CD14-positive monocyte (primary cell): Measurements from ENCODE around the gene CRMP1. TPM values are rescaled to one million over a fixed set of nuclear protein-coding genes. Genes with fewer than 3 reads are reported as not detected.

Experiments
- DNase-seq, 3 donors: peaks; one replicate each; pipeline ENCODE4 v3.0.0-alpha.2; 2011 to 2022
- H2AFZ ChIP-seq: 2 replicates; pipeline ENCODE4 v1.6.0; 2012; ENCODE audit warnings: mild to moderate bottlenecking, low read depth, low read length, inconsistent platforms; ENCODE audit not compliant: insufficient read depth, poor library complexity, severe bottlenecking
- H3K27ac ChIP-seq, 2 donors: 1 replicate in 1 of 2; 2 replicates in 1 of 2; pipeline ENCODE4 v1.5.1; 2012 to 2013; ENCODE audit warnings: low read length in 2 of 2, control low read depth in 1 of 2, inconsistent platforms in 1 of 2, low read depth in 1 of 2, mild to moderate bottlenecking in 1 of 2
- H3K27me3 ChIP-seq, 2 donors: one replicate each; pipeline versions ENCODE4 v1.6.0 to v1.6.1; 2011 to 2013; ENCODE audit warnings: low read length in 2 of 2; ENCODE audit not compliant: control insufficient read depth in 2 of 2, insufficient read depth in 2 of 2
- H3K36me3 ChIP-seq, 2 donors: replicated peaks in 1 of 2; 1 replicate in 1 of 2; 2 replicates in 1 of 2; pipeline versions ENCODE4 v1.5.1 to v1.6.1; 2012 to 2013; ENCODE audit warnings: low read length in 2 of 2, control low read depth in 1 of 2, inconsistent platforms in 1 of 2, mild to moderate bottlenecking in 1 of 2; ENCODE audit not compliant: insufficient read depth in 2 of 2, control insufficient read depth in 1 of 2
- H3K4me1 ChIP-seq, 2 donors: 1 replicate in 1 of 2; 2 replicates in 1 of 2; pipeline versions ENCODE4 v1.5.1 to v1.6.1; 2012 to 2013; ENCODE audit warnings: low read length in 2 of 2, control low read depth in 1 of 2, inconsistent platforms in 1 of 2, mild to moderate bottlenecking in 1 of 2, moderate library complexity in 1 of 2; ENCODE audit not compliant: insufficient read depth in 2 of 2, control insufficient read depth in 1 of 2
- H3K4me2 ChIP-seq: replicated peaks from 2 replicates; pipeline ENCODE3; 2012; ENCODE audit warnings: low read length, moderate library complexity, mild to moderate bottlenecking; ENCODE audit not compliant: poor library complexity, severe bottlenecking; ENCODE audit errors: extremely low read depth
- H3K4me3 ChIP-seq, 3 experiments: fragments of 200-600 bp in 1 of 3; sonication (generic) in 1 of 3; replicated peaks in 1 of 3; 1 replicate in 2 of 3; 2 replicates in 1 of 3; pipeline ENCODE4 v1.5.1; 2011 to 2013; ENCODE audit warnings: low read length in 3 of 3, mild to moderate bottlenecking in 3 of 3, control low read depth in 2 of 3, low read depth in 2 of 3, inconsistent platforms in 1 of 3, moderate library complexity in 1 of 3
- H3K79me2 ChIP-seq: 2 replicates; pipeline ENCODE4 v1.6.0; 2012; ENCODE audit warnings: mild to moderate bottlenecking, control low read depth, inconsistent platforms, low read length, moderate library complexity; ENCODE audit not compliant: insufficient read depth
- H3K9ac ChIP-seq: 2 replicates; pipeline ENCODE4 v1.6.0; 2017; ENCODE audit warnings: low read length, mild to moderate bottlenecking; ENCODE audit not compliant: insufficient read depth, poor library complexity, severe bottlenecking
- H3K9me3 ChIP-seq, 2 donors: replicated peaks in 1 of 2; 1 replicate in 1 of 2; 2 replicates in 1 of 2; pipeline versions ENCODE4 v1.5.1 to v1.6.1; 2012 to 2013; ENCODE audit warnings: low read length in 2 of 2, control low read depth in 1 of 2; ENCODE audit not compliant: control insufficient read depth in 1 of 2, insufficient read depth in 1 of 2
- H4K20me1 ChIP-seq: 2 replicates; pipeline ENCODE4 v1.6.0; 2012; ENCODE audit warnings: mild to moderate bottlenecking, low read length, control low read depth, moderate library complexity; ENCODE audit not compliant: insufficient read depth
- H3K27ac Mint-ChIP-seq, 7 donors: one replicate each; pipeline ENCODE4 v1.8.0; 2020; ENCODE audit warnings: mild to moderate bottlenecking in 7 of 7, mixed read lengths in 7 of 7, moderate library complexity in 6 of 7, inconsistent platforms in 2 of 7
- H3K27me3 Mint-ChIP-seq, 3 donors: one replicate each; pipeline ENCODE4 v1.8.0; 2021 to 2022; ENCODE audit warnings: low read depth in 3 of 3, mild to moderate bottlenecking in 3 of 3, mixed read lengths in 3 of 3, moderate library complexity in 3 of 3, inconsistent platforms in 1 of 3
- H3K36me3 Mint-ChIP-seq, 2 donors: one replicate each; pipeline ENCODE4 v1.8.0; 2020; ENCODE audit warnings: mixed read lengths in 2 of 2, inconsistent platforms in 1 of 2, mild to moderate bottlenecking in 1 of 2
- H3K4me1 Mint-ChIP-seq: one replicate; pipeline ENCODE4 v1.8.0; 2020; ENCODE audit warnings: mild to moderate bottlenecking, mixed read lengths
- H3K4me3 Mint-ChIP-seq, 2 donors: one replicate each; pipeline ENCODE4 v1.8.0; 2020; ENCODE audit warnings: mild to moderate bottlenecking in 2 of 2, mixed read lengths in 2 of 2, moderate library complexity in 1 of 2
- H3K9me3 Mint-ChIP-seq, 7 donors: one replicate each; pipeline ENCODE4 v1.8.0; 2020 to 2022; ENCODE audit warnings: mixed read lengths in 7 of 7, mild to moderate bottlenecking in 6 of 7, moderate library complexity in 6 of 7, inconsistent platforms in 2 of 7
- WGBS: methylation state at CpG from one replicate; pipeline ENCODE4 v1.1.5; 2013; ENCODE audit warnings: missing lambda C conversion rate; ENCODE audit not compliant: insufficient coverage; 5-methylcytosine and 5-hydroxymethylcytosine counted together
- intact Hi-C, 2 donors: fragments of 100-400 bp; cut with micrococcal nuclease; formaldehyde crosslinking; loops; one replicate each; pipeline versions ENCODE4 v1.15.0 to v1.15.1; 2023
- polyA plus RNA-seq, 3 donors: library from polyadenylated mRNA; depleted of rRNA in 1 of 3; unstranded in 2 of 3; stranded (reverse) in 1 of 3; fragments of 300-500 nt in 2 of 3; fragments of >200 nt in 1 of 3; fragmentation: Illumina TruSeq in 2 of 3; gene quantifications; 1 replicate in 2 of 3; 2 replicates in 1 of 3; pipeline ENCODE4 v1.2.3, GENCODE V29; 2012 to 2021
- TF ChIP-seq, protein P1 (sequence below): fragments of 200-600 bp; IDR thresholded peaks from one replicate; pipeline ENCODE4 v1.8.0; 2022; ENCODE audit warnings: antibody characterized with exemption, mild to moderate bottlenecking

CRMP1 gene
- polyA plus RNA-seq, 3 donors, result not detected

DNA sequence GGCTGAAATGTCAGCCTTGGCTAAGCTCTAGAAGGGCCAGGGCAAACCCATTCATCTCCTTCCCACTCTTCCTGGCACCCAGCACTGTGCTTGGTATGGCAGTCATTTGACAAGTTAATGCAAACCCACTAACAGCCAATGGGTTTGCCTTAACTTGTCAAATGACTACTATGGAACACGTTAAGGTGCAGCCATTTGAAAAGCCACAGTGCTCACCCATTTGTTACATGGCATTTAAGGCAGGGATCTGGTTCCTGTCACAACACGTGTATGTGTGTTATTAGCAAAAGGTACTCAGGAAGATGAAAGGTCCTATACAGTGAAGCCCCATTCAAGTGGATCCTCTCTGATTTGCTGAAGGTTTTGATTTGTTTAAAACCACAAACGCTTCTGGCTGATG, 7.2 kb downstream of the CRMP1 start:
- H3K4me2 ChIP-seq, result no peak overlapping the region
- Mint-ChIP-seq H3K27ac (no peak overlapping the region), H3K9me3 (peaks cover 0 to 7% (median 4%) of the 10 kb centered on the region in 7 donors), H3K27me3 (peaks cover 37 to 60% (median 47%) of the 10 kb centered on the region in 3 donors), H3K4me3 (peak overlapping the region in 1 of 2 donors; percentile 36), H3K4me1 (no peaks in the 10 kb centered on the region), H3K36me3 (no peaks in the 10 kb centered on the region)
- no peak overlapping the region for H3K27ac ChIP-seq
- no peak overlapping the region for H3K9ac ChIP-seq
- peaks cover 23 to 43% of the 10 kb centered on the region in 2 donors for H3K27me3 ChIP-seq
- peaks cover 0 to 8% of the 10 kb centered on the region in 2 donors for H3K9me3 ChIP-seq
- 68% methylated on average over 2 of the region's 3 CpGs for WGBS
- no peaks in the 10 kb centered on the region for H3K36me3 ChIP-seq
- H3K79me2 ChIP-seq, result no peaks in the 10 kb centered on the region
- intact Hi-C loops, result no loop called here
- H2AFZ ChIP-seq, result no peak overlapping the region
- TF ChIP-seq, protein P1, sequence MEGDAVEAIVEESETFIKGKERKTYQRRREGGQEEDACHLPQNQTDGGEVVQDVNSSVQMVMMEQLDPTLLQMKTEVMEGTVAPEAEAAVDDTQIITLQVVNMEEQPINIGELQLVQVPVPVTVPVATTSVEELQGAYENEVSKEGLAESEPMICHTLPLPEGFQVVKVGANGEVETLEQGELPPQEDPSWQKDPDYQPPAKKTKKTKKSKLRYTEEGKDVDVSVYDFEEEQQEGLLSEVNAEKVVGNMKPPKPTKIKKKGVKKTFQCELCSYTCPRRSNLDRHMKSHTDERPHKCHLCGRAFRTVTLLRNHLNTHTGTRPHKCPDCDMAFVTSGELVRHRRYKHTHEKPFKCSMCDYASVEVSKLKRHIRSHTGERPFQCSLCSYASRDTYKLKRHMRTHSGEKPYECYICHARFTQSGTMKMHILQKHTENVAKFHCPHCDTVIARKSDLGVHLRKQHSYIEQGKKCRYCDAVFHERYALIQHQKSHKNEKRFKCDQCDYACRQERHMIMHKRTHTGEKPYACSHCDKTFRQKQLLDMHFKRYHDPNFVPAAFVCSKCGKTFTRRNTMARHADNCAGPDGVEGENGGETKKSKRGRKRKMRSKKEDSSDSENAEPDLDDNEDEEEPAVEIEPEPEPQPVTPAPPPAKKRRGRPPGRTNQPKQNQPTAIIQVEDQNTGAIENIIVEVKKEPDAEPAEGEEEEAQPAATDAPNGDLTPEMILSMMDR, result no peak
- DNase-seq, result no peak
- no peaks in the 10 kb centered on the region for H4K20me1 ChIP-seq
- no peaks in the 10 kb centered on the region for H3K4me1 ChIP-seq
- H3K4me3 ChIP-seq, result no peak overlapping the region

DNA sequence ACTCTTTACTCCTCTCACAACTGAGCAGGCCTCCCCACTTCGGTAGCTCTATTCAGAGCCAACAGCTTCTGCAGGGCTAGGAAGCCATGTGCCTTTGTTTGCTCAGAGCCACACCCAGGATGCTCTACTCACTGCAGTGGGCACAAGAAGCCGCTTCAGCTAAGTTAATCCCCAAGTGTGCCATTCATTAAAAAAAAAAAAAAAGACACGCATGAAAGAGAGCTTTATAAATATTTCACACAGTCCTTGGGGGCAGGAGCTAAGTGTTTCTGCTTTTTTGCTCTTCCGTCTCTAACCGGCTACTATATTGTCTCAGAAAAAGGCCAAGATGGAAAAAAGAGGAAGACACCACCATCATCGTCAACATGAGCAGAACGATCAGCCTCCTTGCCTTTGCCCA, 8.1 kb downstream of the CRMP1 start:
- Histone ChIP-seq H3K27me3 (peaks cover 16 to 34% of the 10 kb centered on the region in 2 donors), H2AFZ (no peak overlapping the region), H3K4me1 (no peaks in the 10 kb centered on the region), H3K79me2 (no peaks in the 10 kb centered on the region), H4K20me1 (no peaks in the 10 kb centered on the region), H3K9me3 (peaks cover 0 to 2% of the 10 kb centered on the region in 2 donors), H3K36me3 (no peaks in the 10 kb centered on the region), H3K27ac (no peak overlapping the region), H3K4me3 (no peak overlapping the region), H3K4me2 (no peak overlapping the region), H3K9ac (no peak overlapping the region)
- TF ChIP-seq, protein P1, result no peak
- H3K27ac Mint-ChIP-seq, result no peak overlapping the region
- H3K27me3 Mint-ChIP-seq, result peaks cover 29 to 51% (median 39%) of the 10 kb centered on the region in 3 donors
- intact Hi-C loops, result no loop called here
- no peaks in the 10 kb centered on the region for H3K4me1 Mint-ChIP-seq
- peaks cover 0 to 6% (median 2%) of the 10 kb centered on the region in 7 donors for H3K9me3 Mint-ChIP-seq
- WGBS, result 69% methylated on average over 5 of the region's 7 CpGs
- peak overlapping the region in 1 of 2 donors; percentile 36 for H3K4me3 Mint-ChIP-seq
- no peak for DNase-seq
- no peaks in the 10 kb centered on the region for H3K36me3 Mint-ChIP-seq
